Activated CD4-positive, alpha-beta T cell treated with anti-CD3 and anti-CD28 coated beads for 4 hours (primary cell): ENCODE data around the gene RNASE13.

Experiments
- DNase-seq, 2 donors: peaks; one replicate each; pipeline ENCODE4 v3.0.0-alpha.2; 2020

The RNASE13 gene

DNA sequence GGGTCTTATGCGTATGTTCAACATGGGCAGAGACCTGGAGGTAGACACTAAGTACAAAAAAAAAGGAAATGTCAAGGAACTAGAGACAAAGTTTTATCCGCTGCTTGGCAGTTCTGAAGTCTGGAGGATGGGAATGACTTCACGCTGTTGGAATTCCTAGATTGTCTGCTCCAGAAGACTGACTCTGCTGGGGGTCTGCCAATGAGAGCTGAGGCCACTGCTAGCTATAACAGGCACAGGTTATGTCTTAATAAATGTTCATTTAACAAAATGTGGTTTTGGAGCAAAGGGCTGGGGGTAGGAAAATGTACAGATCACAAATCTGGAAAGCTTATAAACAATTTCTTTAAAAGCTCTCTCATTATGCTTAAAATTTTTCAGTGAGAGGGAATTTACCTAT, 28.9 kb upstream of the RNASE13 start:
- no peak for DNase-seq

- DNase-seq: no peak
Measured at GRCh38 chr14:21061347-21061668, 26.7 kb upstream of the RNASE13 start.

GRCh38 chr14:21060614-21061346, 26.2 kb upstream of the RNASE13 start:
- DNase-seq: no peak

DNA sequence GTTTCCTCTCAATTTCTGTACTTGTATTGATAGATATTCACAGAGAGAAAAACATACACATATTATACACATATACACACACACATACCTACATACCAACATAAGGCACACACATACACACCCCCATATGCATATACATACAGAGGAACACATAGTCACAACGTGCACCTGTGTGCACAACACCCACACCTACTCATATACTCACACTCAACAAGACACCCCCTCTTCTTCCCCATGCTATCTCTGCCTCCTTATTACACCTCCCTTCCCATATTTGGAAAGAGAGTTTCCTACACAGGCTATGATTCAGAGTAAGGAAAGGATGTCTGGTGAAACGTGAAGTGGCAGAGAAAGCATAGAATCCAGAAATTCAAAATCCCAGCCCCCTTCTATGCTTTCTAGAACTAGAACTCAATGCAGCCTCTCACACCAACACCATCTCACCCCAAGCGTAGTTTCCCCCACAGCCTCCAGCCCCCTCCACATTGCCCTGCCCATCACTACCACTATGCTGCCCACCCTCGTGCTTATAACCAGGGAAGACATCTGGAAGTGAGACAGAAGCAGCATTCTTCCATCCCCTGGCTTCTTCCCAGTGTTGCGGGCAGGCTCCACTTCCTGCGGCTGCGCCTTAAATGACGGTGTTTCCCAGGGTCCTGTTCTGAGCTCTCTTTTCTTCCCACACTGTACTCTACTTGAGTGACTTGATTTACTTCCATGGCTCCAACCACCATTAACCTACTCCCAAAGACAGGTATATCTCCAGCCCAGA, 25.4 kb upstream of the RNASE13 start:
- no peak for DNase-seq

GRCh38 chr14:21058903-21059302, 24.3 kb upstream of the RNASE13 start:
- no peak for DNase-seq

DNA sequence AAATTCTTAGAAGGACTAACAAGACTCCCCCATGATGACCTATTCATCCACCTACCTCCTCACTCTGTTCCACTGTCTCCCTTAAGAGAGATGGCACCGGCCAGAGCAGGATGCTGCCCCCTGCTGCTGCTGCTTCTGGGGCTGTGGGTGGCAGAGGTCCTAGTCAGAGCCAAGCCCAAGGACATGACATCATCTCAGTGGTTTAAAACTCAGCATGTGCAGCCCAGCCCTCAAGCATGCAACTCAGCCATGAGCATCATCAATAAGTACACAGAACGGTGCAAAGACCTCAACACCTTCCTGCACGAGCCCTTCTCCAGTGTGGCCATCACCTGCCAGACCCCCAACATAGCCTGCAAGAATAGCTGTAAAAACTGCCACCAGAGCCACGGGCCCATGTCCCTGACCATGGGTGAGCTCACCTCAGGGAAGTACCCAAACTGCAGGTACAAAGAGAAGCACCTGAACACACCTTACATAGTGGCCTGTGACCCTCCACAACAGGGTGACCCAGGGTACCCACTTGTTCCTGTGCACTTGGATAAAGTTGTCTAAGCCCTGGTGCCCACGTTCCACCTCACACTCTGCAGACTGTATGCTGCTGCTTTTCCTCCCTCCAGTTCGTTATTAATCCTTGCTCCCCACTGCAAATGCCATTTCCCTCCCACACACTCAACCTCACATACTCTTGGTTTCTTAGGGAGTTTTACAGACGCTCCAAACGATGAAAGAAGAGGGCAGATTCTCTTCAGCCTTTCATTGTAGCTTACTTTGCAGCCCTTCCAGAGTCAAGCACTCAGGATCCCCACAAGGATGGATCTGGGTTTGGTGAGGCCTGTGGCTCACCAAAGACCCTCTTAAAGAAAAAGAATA, 23.4 kb upstream of the RNASE13 start, which contains the start of gene RNASE8:
Gene RNASE8, plus strand, starts transcription at position 20 of the 873 bp plus-strand sequence. Its CDS starts 71 bp downstream, at position 91.
- no peak for DNase-seq

DNA sequence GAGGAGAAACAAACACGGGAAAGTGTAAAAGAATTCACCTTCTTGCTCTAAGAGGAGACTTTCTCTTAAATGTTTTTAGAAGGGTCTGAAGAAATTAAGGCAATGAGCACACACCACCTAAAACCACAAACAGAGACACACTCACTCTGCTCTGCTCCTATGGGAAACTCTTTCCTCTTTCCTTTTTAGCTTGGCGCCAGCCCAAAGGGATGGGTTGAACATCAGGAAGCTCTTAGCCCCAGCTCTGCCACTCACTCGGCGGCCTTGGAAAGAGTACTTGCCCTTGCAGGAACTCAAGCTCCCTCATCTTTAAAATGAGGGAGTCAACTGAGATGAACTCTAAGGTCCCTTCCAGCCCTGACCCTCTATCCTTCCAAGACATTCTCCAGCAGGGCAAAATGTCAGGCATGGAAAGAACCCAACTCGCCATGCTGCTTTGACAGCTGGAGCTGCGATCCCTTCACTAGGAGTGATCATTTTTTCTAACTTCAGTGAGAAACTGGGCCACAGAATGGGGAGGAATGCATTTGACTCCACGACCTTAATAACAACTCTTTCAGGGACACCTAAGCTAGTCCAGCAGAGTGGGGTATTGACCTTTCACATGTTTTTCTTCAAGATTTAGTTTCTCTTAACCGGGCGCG, 22.0 kb upstream of the RNASE13 start:
- no peak for DNase-seq

DNA sequence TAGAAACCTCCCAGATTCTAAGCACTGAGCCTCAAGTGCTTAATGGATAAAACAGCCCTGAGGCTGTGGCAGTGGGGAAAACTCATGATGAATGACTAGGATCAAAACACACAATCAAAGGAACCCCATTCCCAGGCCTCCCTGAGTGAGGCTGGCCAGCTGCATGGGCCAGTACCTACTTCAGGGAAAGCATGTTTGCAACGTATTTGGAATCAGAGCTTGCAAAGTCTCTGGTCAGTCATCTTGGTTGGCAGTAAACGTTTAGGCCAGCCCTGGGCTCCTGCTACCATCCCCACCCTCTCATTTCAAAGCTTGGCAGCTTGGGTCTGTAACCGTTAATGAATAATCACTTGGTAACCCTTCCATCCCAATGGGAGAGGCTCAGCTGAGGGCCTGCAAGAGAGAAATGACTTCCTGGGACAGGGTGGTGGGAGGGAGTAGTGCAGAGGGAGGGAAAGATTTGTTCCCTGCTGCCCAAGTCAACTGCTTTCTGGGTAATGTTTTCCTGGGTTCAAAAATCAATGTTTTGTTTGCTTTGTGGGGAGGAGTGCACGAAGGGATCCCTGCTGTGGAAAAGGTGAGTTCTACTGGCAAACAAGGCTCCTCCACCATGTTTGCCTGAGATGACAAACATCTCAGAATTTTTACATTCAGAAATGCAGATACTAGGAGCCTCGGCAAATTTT, 21.0 kb upstream of the RNASE13 start:
- no peak for DNase-seq

DNA sequence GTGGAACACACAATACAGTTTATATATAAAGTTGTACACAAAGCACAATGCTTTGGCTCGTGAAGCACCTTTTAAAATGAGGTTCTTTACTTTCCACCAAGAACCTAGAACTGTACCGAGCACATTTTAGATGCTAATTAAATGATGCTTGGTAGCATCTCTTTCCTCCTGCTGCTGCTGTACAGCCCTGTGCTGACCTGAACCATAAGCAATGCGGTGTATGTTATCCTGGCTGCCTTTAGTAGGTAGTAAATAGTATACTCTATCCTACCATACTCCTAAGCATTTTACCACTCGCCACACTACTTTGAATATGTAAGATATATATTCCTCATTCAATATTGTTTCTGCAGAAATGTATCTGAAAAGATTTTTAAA, 20.1 kb upstream of the RNASE13 start:
- DNase-seq: no peak

- DNase-seq: no peak
Measured at GRCh38 chr14:21054123-21054767, 19.6 kb upstream of the RNASE13 start.

- DNase-seq: no peak
Measured at GRCh38 chr14:21053184-21054122, 18.8 kb upstream of the RNASE13 start.

GRCh38 chr14:21050597-21050996, 16.0 kb upstream of the RNASE13 start:
- DNase-seq: no peak

- no peak for DNase-seq
Measured at GRCh38 chr14:21049271-21049673, 14.7 kb upstream of the RNASE13 start.

DNA sequence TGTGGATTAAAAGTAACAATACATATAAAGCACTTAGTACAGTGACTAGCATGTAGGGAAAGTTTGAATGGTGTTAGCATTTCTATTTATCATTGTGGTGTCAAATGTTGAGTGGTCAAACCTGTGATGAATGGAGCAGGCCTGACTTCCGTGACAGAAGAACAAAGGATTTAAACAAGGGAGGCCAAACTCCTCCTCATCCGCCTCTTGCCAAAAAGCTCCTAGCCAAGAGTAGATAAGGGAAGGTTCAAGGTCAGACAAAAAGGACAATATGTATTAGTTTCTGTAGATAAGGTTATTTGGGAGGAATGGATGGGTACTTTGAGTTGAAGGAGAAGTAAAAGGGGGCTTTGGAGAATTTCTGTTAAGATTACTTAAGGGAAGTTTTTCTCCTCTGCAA, 14.0 kb upstream of the RNASE13 start:
- no peak for DNase-seq

DNA sequence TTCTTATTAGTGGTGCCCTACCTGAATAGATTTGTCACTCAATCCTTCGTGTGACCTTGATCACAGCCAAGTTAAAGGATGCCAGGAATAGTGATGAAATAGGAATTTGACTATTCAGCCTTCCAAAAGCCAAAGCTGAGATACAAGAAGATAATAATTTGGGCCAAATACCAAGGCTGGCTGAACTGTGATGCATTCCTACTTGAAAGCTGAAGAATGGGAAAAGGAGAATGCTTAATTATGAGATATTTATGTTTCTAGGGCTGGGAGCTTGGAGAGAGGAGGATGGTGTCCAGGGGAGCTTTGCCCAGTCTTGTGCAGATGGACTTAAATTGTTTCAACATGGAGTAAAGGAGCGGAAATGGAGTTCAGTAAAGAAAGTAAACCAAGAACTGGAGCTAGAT, 12.8 kb upstream of the RNASE13 start:
- no peak for DNase-seq

DNA sequence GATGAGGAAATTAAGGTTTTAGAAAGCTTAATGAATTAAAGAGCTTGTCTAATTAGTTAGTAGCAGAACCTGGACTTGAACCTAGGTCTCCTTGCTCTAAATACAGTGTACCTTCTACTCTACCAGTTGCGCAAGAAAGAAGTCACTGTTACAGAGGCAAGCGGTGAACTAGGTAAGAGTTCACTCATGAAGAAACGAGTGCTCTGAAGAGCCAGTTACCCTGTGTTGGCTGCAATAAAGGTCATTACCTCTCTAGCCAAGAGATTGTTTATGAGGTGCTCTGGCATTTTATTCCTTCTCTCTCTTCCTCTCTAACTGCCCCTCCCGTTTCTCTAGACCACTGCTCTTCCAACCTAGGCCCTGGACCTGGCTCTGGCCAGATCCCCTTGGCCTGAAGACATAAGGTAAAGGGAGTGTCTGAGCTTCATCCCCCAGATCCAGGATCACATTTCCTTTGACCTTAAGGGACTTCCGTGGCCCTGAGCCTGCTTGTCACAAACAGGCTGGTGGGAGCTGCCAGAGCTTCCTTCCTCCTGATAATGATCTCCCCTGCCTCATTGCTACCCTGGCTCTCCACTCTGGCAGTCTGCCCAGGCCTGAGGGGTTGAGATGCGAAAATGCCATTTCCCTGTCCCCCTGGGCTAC, 9.5 kb upstream of the RNASE13 start:
- no peak for DNase-seq

GRCh38 chr14:21043387-21043973, 8.9 kb upstream of the RNASE13 start:
- no peak for DNase-seq

DNA sequence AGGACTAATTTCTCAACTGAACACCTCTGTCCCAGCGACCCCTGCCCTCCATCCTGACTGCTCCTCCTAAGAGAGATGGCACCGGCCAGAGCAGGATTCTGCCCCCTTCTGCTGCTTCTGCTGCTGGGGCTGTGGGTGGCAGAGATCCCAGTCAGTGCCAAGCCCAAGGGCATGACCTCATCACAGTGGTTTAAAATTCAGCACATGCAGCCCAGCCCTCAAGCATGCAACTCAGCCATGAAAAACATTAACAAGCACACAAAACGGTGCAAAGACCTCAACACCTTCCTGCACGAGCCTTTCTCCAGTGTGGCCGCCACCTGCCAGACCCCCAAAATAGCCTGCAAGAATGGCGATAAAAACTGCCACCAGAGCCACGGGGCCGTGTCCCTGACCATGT, 8.3 kb upstream of the RNASE13 start:
- no peak for DNase-seq

DNA sequence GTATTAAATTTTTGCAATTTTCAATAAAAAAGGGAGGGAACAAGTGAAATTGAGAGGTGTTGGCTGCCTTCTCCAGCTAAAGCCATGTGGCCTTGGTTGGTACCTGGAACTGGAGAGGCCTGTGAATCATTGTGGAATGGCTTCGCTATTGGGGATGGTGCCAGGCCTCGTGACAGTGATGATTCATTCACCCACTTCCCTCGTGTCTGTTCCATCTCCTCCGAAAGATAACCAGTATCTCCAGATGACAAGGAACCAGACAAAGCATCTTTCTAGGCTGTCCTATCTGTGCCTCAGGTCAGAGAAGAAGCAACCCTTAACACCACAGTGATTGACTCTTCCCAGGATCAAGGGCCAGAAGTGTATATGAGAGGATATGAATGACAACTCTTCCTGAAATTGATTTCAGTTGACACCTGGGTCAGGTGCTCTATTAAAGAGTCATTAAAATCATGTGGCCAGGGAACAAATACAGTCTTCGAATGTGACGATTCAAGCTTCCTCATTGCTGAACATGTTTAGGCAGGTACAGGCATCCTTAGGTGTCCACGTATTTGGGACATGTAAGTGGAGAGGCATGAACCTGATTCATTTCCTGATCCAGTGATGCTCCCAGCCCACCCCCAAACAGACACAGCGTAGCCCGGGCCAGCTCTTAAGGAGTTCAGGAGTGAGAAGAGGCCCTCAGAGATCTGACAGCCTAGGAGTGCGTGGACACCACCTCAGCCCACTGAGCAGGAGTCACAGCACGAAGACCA, 7.2 kb upstream of the RNASE13 start, which contains the start of gene RNASE7:
Gene RNASE7, plus strand, starts transcription at position 687 of the 758 bp plus-strand sequence. CDS start 631 bp downstream, outside the sequence.
- DNase-seq: no peak
